KOPT-K1 (cell line): ENCODE measurements around the gene INSYN1.
"Not testable (repeated sequence)": the region's sequence is repeated elsewhere in the genome, so short reads cannot be mapped to it uniquely, and the experiment has no call there.

Source experiments
- H3K27ac ChIP-seq: fragments of 200-600 bp; sonication (generic); 2 replicates; pipeline ENCODE4 v1.5.1; 2016; ENCODE audit warnings: antibody characterized with exemption, mild to moderate bottlenecking, low read depth, low read length; ENCODE audit not compliant: poor library complexity, severe bottlenecking
- H3K36me3 ChIP-seq: fragments of 200-600 bp; sonication (generic); 2 replicates; pipeline ENCODE4 v1.5.1; 2017; ENCODE audit warnings: antibody characterized with exemption, mild to moderate bottlenecking, low read length, moderate library complexity; ENCODE audit not compliant: insufficient read depth
- H3K9me3 ChIP-seq: fragments of 200-600 bp; sonication (generic); 2 replicates; pipeline ENCODE4 v1.5.1; 2017; ENCODE audit warnings: antibody characterized with exemption, low read length, mild to moderate bottlenecking; ENCODE audit not compliant: insufficient read depth, poor library complexity, severe bottlenecking

The INSYN1 gene

DNA sequence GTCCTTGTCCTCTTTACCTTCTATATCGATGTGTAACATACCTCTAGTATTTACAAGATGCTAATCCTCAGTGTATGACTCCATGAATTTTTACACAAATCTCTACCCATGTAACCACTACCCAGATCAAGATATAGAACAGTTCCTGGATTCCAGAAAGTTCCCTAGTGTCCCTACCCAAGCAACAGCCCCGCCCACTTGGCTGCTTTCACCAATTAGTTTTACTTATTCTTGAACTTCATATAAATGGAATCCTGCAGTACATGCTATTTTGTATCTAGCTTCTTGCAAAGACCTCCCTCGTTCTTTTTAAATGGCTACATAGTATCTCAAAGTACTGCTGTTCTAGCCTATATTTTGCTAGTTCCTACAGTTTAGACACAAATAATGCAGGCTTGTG lies 35.9 kb downstream of the INSYN1 start:
- no peaks in the 10 kb centered on the region for H3K9me3 ChIP-seq
- H3K27ac ChIP-seq: no peak overlapping the region
- H3K36me3 ChIP-seq: no peaks in the 10 kb centered on the region

DNA sequence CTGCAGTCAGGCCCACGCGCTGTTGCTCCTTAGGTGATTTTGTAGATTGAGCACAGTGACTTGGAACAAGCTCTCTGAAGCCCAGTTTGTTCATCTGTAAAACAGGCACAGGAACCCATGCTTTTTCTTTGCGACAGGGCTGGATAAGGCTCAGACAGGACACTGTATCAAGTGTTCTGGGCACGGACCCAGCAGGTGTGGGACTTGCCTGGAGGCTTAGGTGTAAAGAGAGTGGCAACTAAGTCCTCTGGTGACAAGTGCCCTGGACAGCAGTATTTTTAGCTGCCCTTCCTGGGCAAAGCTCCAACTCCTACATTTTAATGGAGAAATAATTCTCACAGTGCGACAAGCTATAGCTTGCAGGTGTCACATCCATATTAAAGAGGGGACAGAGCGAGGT lies 36.7 kb downstream of the INSYN1 start:
- H3K36me3 ChIP-seq: no peaks in the 10 kb centered on the region
- no peak overlapping the region for H3K27ac ChIP-seq
- no peaks in the 10 kb centered on the region for H3K9me3 ChIP-seq

- Histone ChIP-seq H3K27ac (no peak overlapping the region), H3K36me3 (no peaks in the 10 kb centered on the region), H3K9me3 (no peaks in the 10 kb centered on the region)
Measured at GRCh38 chr15:73715417-73715816, 37.7 kb downstream of the INSYN1 start.

- H3K36me3 ChIP-seq: no peaks in the 10 kb centered on the region
- no peak overlapping the region for H3K27ac ChIP-seq
- H3K9me3 ChIP-seq: no peaks in the 10 kb centered on the region
Measured at GRCh38 chr15:73714695-73715301, 38.4 kb downstream of the INSYN1 start.

- H3K9me3 ChIP-seq: no peaks in the 10 kb centered on the region
- H3K36me3 ChIP-seq: no peaks in the 10 kb centered on the region
- H3K27ac ChIP-seq: no peak overlapping the region
Measured at GRCh38 chr15:73712107-73712506, 41.0 kb downstream of the INSYN1 start.

DNA sequence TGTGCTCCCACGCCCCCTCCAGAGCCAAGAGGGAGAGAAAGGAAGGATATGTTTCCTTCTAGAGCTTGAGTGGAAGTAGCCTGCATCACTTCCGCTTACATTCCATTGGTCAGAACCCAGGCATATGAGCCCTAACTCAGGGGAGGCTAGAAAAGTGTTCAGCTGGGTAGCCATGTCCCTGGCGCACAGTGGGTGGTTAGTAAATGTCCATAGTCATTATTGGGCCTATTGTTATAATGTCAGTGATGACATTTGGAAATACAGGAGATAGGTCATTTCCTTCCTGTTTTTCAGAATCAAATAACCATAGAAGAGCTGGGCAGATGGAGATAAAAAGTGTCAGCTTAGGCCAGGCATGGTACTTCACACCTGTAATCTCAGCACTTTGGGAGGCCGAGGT lies 41.6 kb downstream of the INSYN1 start:
- no peaks in the 10 kb centered on the region for H3K36me3 ChIP-seq
- H3K27ac ChIP-seq: no peak overlapping the region

DNA sequence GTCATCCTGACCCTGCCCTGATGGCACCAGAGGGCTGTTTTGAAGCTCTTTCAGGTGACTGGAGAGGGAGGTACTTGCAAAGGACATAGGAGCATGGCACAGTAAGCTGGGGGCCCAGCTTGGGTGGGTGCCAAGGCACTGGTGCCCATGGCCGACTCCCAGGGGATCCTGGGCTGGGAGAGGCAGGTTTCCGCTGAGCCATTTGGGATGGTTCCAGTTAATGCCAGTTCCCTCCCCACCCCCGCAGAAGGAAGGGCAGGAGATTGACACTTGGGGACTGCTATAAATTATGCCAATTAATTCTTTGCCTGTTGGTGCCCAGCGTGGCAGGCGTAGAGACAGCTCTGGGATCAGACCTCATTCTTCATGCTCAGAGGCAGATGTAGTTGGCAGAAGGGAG lies 42.8 kb downstream of the INSYN1 start:
- Histone ChIP-seq H3K36me3 (no peaks in the 10 kb centered on the region), H3K27ac (no peak overlapping the region), H3K9me3 (no peaks in the 10 kb centered on the region)

More for the DNA sequence above, 41.6 kb downstream of the INSYN1 start:
- no peaks in the 10 kb centered on the region for H3K9me3 ChIP-seq

- Histone ChIP-seq H3K9me3 (no peaks in the 10 kb centered on the region), H3K27ac (no peak overlapping the region), H3K36me3 (no peaks in the 10 kb centered on the region)
Measured at GRCh38 chr15:73709686-73710085, 43.5 kb downstream of the INSYN1 start.

- no peaks in the 10 kb centered on the region for H3K36me3 ChIP-seq
- H3K9me3 ChIP-seq: no peaks in the 10 kb centered on the region
- H3K27ac ChIP-seq: no peak overlapping the region
Measured at GRCh38 chr15:73709241-73709640, 43.9 kb downstream of the INSYN1 start.

- Histone ChIP-seq H3K27ac (no peak overlapping the region), H3K9me3 (no peaks in the 10 kb centered on the region), H3K36me3 (no peaks in the 10 kb centered on the region)
Measured at GRCh38 chr15:73708691-73709090, 44.5 kb downstream of the INSYN1 start.

DNA sequence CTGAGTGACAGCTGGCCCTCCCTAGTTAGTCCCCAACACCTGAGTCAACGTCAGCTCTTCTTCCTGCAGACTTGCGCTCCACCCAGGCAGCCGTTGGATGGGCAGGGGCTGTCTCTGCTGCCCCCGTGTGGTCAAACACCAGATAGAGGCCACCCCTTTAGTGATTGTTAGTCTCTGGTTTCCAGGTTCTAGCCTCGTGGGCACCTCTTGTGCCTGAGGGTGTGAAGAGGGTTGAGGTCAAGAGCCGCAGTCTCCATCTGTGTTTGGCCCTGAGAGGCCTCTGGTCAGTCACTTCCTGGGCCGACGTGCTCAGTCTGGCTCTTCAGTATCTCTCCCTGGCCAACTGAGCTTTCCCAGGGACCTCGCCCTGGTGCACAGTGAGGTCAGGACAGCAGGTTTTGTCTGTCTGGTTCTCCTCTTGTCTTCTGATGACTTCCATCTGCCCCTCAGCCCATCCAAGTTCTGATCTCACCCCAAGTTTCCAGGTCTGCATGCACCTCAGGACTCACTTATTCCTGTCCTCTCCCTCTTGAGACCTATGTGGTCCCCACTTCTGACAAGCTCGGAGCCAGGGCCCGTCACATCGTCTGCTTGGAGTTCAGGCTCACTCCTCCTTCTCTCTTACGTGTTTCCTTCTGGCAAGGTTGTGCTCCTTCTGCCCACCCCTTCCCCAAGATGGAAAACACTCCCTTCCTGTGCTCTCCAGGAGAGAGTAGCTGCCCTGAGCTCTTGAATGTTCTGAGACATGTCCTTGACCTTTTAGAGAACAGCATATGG lies 48.1 kb downstream of the INSYN1 start:
- no peaks in the 10 kb centered on the region for H3K36me3 ChIP-seq
- no peaks in the 10 kb centered on the region for H3K9me3 ChIP-seq

DNA sequence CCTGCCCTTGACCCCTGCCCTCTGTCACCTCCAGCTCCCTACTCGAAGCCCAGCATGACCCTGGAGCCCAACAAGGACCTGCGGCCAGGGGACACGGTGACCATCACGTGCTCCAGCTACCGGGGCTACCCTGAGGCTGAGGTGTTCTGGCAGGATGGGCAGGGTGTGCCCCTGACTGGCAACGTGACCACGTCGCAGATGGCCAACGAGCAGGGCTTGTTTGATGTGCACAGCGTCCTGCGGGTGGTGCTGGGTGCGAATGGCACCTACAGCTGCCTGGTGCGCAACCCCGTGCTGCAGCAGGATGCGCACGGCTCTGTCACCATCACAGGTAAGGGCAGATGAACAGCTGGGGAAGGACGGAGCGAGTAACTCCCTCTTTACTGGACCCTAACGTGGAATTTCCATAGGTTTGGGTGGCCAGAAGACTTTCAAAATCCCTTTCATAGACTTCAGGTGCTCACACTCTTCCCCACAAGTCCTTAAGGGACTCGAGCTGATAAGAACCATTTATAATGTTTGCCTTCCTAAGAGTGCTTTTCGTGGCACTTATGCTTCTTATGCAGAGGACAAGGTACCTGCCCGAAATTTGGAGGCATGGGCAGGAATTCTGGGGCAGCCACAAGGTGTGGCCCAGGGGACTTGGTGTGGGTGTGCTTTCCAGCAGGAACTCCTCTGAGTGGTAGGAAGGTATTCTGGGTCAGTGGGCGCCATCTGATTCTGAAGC lies 48.8 kb downstream of the INSYN1 start:
- H3K9me3 ChIP-seq, H3K36me3 ChIP-seq, H3K27ac ChIP-seq: not testable (repeated sequence)

More for the DNA sequence above, 48.1 kb downstream of the INSYN1 start:
- no peak overlapping the region for H3K27ac ChIP-seq

DNA sequence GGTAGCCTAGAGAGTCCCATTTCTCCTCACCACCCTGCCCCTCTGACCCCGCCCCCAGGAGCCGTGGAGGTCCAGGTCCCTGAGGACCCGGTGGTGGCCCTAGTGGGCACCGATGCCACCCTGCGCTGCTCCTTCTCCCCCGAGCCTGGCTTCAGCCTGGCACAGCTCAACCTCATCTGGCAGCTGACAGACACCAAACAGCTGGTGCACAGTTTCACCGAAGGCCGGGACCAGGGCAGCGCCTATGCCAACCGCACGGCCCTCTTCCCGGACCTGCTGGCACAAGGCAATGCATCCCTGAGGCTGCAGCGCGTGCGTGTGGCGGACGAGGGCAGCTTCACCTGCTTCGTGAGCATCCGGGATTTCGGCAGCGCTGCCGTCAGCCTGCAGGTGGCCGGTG lies 49.5 kb downstream of the INSYN1 start:
- H3K9me3 ChIP-seq, H3K36me3 ChIP-seq, H3K27ac ChIP-seq: not testable (repeated sequence)

- H3K9me3 ChIP-seq, H3K27ac ChIP-seq, H3K36me3 ChIP-seq: not testable (repeated sequence)
Measured at GRCh38 chr15:73702311-73703239, 50.6 kb downstream of the INSYN1 start.
